Measurements from ENCODE around the gene TNFRSF1B.

- no peak for TF ChIP-seq POLR2A (IDR thresholded peaks at IDR 0.05; ENCODE audit: low read length)
- TF ChIP-seq GATA1 (IDR thresholded peaks at IDR 0.05; ENCODE audit: low read depth, low read length) = no peak
Measured at GRCh38 chr1:12123172-12123571, 43.6 kb upstream of the TNFRSF1B start.

Data from erythroblast (primary cell).